Measurements from ENCODE around the gene EML3. TPM values are rescaled to one million over a fixed set of nuclear protein-coding genes. Genes with fewer than 3 reads are reported as not detected.
A peak's percentile ranks its signal among the peaks of the same experiment; 100 is the strongest.

EML3 gene
- 35.7 and 60.8 TPM in 2 replicates for total RNA-seq

DNA sequence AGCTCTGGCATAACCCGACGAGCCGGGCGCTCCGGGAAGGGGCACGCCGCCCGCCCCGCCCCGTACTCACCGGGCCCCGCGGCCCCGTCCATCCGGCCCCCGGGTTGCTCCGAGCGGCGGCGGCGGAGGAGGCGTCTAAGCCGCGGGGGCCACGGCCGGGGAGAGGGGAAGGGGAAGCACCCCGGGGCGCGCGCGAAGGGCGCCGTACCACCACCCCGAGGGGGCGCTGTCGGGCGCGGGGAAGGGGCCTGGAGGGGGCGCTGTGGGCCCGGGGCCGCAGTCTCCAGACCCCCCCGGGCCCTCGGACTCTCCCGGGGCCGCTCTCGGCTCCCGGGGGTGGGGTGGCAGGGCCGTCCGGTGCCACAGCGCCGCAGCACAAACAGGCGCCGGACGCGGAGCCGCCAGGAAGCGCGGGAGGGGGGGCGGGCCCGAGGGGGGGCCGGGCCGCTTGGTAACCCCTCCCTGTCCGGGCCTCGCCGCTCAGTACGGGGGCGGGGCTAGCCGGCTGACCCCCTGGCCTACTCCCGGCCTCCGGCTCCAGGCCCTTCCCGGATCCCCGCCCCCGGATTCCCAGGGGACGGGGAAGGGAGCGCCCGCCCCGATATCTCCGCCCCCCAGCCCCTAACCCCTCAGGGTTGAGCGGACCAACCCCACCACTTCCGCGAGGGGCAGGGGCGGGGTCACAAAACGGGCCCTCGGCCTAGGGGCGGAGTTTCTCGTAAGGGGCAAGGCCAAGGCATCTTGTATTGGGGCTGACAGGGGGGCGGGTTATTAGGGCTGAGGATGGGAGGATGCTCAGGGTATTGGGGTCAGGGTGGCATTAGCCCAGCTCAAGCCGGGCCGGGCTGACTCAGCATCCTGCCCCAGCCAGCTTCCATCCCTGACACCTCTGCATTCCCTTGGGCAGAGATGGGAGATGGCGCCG lies at the start of gene EML3, which contains the start of gene ROM1:
EML3 (minus strand) TSS at position 410 of the 925 bp plus-strand sequence; CDS start at position 92, 318 bp downstream.
ROM1 (plus strand) TSS at position 892 of the 925 bp plus-strand sequence; CDS start at position 917, 25 bp downstream.

GRCh38 chr11:62645946-62646824 lies 33.6 kb upstream of the EML3 start, which contains the start of gene GANAB:
TSS of gene GANAB (minus strand) at chr11:62646613. CDS start at chr11:62646599, 14 bp downstream.

DNA sequence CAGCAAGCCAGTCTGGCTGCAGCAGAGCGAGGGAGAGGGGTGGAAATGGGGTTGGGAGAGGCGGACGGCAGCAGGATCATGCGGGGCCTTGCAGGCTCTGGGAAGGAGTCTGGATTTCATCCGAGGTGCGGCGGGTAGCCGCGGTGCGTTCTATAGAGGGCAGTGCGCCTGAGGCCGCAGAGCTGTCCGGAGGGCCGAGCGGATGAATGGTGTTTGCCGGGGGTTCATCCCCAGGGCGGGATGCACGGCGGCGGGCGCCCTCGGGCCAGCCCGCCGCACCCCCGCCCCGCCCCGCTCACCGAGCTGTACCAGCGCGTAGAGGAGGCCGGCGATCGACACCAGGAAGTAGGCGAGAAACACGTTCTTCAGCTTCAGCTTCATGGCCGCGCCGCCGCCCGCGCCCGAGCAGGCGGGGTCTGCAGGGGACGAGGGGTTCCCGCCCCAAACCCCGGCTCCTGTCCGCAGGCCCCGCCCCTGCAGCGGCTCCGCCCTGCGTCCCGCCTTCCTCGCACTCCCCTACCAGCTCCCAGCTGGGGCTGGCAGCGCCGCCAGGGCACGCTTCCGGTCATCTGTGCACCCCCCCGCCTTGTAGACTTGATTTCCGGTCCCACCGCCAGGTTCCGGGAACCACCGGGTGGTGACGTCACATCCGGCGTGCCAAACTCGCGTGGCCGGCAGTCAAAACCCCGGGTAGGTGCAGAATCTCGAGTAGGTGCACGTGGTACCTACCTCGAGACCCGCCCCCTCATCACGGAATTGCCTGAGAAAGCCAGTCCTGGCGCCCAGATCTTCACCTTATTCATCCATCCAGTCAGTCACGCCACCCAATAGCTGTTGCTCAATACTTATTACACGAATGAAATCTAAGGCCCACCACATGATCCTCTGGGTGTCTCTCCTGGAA lies 9.2 kb upstream of the EML3 start, which contains the start of gene B3GAT3:
B3GAT3 (minus strand) TSS at position 420 of the 904 bp plus-strand sequence; CDS start at position 381, 39 bp downstream.

GRCh38 chr11:62601372-62602140 lies 11.0 kb downstream of the EML3 start, which contains the start of gene MTA2:
TSS of gene MTA2 (minus strand) at chr11:62601865. CDS start at chr11:62601450, 415 bp downstream.

GRCh38 chr11:62591448-62592145 lies 21.0 kb downstream of the EML3 start, which contains the start of gene TUT1:
TSS of gene TUT1 (minus strand) at chr11:62591523. CDS start at chr11:62591485, 38 bp downstream.

DNA sequence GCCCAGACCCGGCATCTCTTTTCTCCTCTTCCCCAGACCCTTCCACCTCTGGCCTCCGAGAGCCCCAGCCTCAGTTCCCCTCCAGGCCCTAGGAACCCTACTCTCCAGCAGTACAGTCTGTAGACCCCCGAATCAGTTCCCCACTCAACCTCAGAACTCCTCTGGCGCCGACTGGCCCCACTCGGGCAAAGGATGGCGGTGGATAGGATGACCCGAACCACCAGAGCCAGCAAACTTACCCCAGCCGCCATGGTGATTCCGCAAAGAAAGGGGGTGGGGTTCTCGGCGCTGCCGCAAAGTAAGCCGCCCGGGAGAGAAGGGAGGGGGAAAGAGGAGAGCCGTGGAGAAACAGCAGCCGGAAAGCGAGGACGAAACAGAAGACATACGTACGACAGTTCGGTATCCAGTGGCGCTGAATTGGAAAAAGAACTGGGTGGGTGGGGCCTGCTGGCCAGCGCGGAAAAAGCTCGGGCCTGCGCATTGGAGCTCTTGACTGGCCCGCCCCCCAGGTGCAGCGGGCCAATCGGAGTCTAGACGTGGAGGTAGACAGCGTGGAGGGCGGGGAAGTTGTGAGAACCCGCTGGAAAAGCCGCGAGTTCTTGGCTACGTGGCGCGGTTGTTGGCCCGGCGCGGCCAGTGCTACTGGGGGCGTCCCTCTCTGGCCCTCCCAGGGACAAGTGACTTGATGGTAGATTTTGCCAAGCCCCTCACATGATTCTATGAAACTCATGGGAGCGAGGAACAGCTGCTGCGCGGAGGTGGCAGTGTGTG lies 38.8 kb downstream of the EML3 start, which contains the start of gene EEF1G:
EEF1G (minus strand) TSS at position 300 of the 771 bp plus-strand sequence; CDS start at position 251, 49 bp downstream.

Small RNA genes within 50 kb of the gene (small RNA-seq; reads per million reads assigned to genes)
- gene AP001458.1 (not detected), gene EEF1G (not detected), gene MIR6747 (0.37 reads per million, percentile 18 among the genes with 10 or more reads in this experiment)

Other genes starting within 250 kb of the EML3 start
- not detected in 2 replicates for gene SCGB1A1, start 193.7 kb downstream of the EML3 start, total RNA-seq
- 544 and 655 TPM in 2 replicates for gene AHNAK, start 66.0 kb downstream of the EML3 start, total RNA-seq
- 1,284 and 1,362 TPM in 2 replicates for gene EEF1G, start 38.9 kb downstream of the EML3 start, total RNA-seq
- 11.8 and 12.7 TPM in 2 replicates for gene TUT1, start 21.3 kb downstream of the EML3 start, total RNA-seq
- 250 and 281 TPM in 2 replicates for gene MTA2, start 10.9 kb downstream of the EML3 start, total RNA-seq
- gene ROM1, start 482 bp upstream of the EML3 start, total RNA-seq: 5.2 and 5.3 TPM in 2 replicates
- 19.9 and 23.5 TPM in 2 replicates for gene B3GAT3, start 9.2 kb upstream of the EML3 start, total RNA-seq
- gene GANAB, start 33.8 kb upstream of the EML3 start, total RNA-seq: 223 and 259 TPM in 2 replicates
- gene INTS5, start 40.5 kb upstream of the EML3 start, total RNA-seq: 35.1 and 41.2 TPM in 2 replicates
- gene C11orf98, start 52.4 kb upstream of the EML3 start, total RNA-seq: 35.9 and 43.4 TPM in 2 replicates
- gene CSKMT, start 52.5 kb upstream of the EML3 start, total RNA-seq: 9.5 and 9.7 TPM in 2 replicates
- 5.9 and 6.1 TPM in 2 replicates for gene UQCC3, start 58.9 kb upstream of the EML3 start, total RNA-seq
- 4.2 TPM in 2 replicates for gene LBHD1, start 59.5 kb upstream of the EML3 start, total RNA-seq
- 88.7 and 147 TPM in 2 replicates for gene UBXN1, start 66.3 kb upstream of the EML3 start, total RNA-seq
- gene LRRN4CL, start 76.8 kb upstream of the EML3 start, total RNA-seq: 0.19 and 0.33 TPM in 2 replicates
- gene BSCL2, start 94.6 kb upstream of the EML3 start, total RNA-seq: 28.7 and 30.2 TPM in 2 replicates
- gene GNG3, start 94.9 kb upstream of the EML3 start, total RNA-seq: not detected in 2 replicates
- 10.5 and 15.0 TPM in 2 replicates for gene HNRNPUL2, start 114.7 kb upstream of the EML3 start, total RNA-seq
- gene TTC9C, start 115.7 kb upstream of the EML3 start, total RNA-seq: 31.0 and 45.9 TPM in 2 replicates
- gene ZBTB3, start 141.4 kb upstream of the EML3 start, total RNA-seq: 15.4 and 16.0 TPM in 2 replicates
- gene POLR2G, start 148.8 kb upstream of the EML3 start, total RNA-seq: 43.1 and 50.6 TPM in 2 replicates
- gene TAF6L, start 158.6 kb upstream of the EML3 start, total RNA-seq: 19.9 and 20.9 TPM in 2 replicates
- gene TMEM179B, start 174.6 kb upstream of the EML3 start, total RNA-seq: 29.1 and 36.3 TPM in 2 replicates
- 12.6 and 14.0 TPM in 2 replicates for gene TMEM223, start 179.2 kb upstream of the EML3 start, total RNA-seq
- 37.2 and 41.6 TPM in 2 replicates for gene NXF1, start 192.7 kb upstream of the EML3 start, total RNA-seq
- gene STX5, start 219.3 kb upstream of the EML3 start, total RNA-seq: 33.0 and 43.1 TPM in 2 replicates
- 0.98 TPM in 1 of 2 replicates, not detected in the other for gene TEX54, start 220.1 kb upstream of the EML3 start, total RNA-seq
- gene WDR74, start 226.8 kb upstream of the EML3 start, total RNA-seq: 44.4 and 47.0 TPM in 2 replicates

Data from vein endothelial cell (primary cell).